Stomach (tissue), 9 donors: ENCODE results near the gene CMTM1. TPM values are rescaled to one million over a fixed set of nuclear protein-coding genes. Genes with fewer than 3 reads are reported as not detected.
"Not testable (repeated sequence)": the region's sequence is repeated elsewhere in the genome, so short reads cannot be mapped to it uniquely, and the experiment has no call there.

Source experiments
- DNase-seq, 2 donors: peaks; one replicate each; pipeline versions ENCODE4 v3.0.0 to v3.0.0-alpha.2; 2013 to 2019
- H3K27ac ChIP-seq, 5 donors: fragments of 200-600 bp in 4 of 5; sonication (generic) in 4 of 5; one replicate each; pipeline ENCODE4 v1.5.1; 2013 to 2019; ENCODE audit warnings: mild to moderate bottlenecking in 1 of 5, moderate library complexity in 1 of 5
- H3K27me3 ChIP-seq, 3 donors: fragments of 200-600 bp; sonication (generic); one replicate each; pipeline ENCODE4 v1.5.1; 2017 to 2019; ENCODE audit warnings: mixed run types in 1 of 3
- H3K36me3 ChIP-seq, 4 donors: fragments of 200-600 bp; sonication (generic); 1 replicate in 3 of 4; 2 replicates in 1 of 4; pipeline ENCODE4 v1.5.1; 2016 to 2019
- H3K4me1 ChIP-seq, 4 donors: fragments of 200-600 bp; sonication (generic); one replicate each; pipeline ENCODE4 v1.5.1; 2016 to 2019
- H3K4me3 ChIP-seq, 4 donors: fragments of 200-600 bp; sonication (generic) in 3 of 4; one replicate each; pipeline ENCODE4 v1.5.1; 2016 to 2019; ENCODE audit warnings: mild to moderate bottlenecking in 1 of 4
- H3K9me3 ChIP-seq, 4 donors: fragments of 200-600 bp; sonication (generic); one replicate each; pipeline ENCODE4 v1.5.1; 2016 to 2019
- CTCF ChIP-seq, 7 experiments: fragments of 450-650 bp in 4 of 7; fragments of 200-600 bp in 3 of 7; sonication (generic) in 3 of 7; IDR thresholded peaks; one replicate each; pipeline ENCODE4 v1.5.1; 2016 to 2019; ENCODE audit warnings: antibody characterized with exemption in 7 of 7, control low read depth in 2 of 7, mild to moderate bottlenecking in 1 of 7
- EP300 ChIP-seq: sonication (generic); formaldehyde crosslinking; IDR thresholded peaks from one replicate; pipeline ENCODE4 v1.6.1; 2017; ENCODE audit warnings: antibody characterized with exemption
- POLR2A ChIP-seq, 4 donors: fragments of 450-650 bp; IDR thresholded peaks; one replicate each; pipeline ENCODE4 v1.6.1; 2016; ENCODE audit warnings: antibody characterized with exemption in 4 of 4, control low read depth in 2 of 4, mild to moderate bottlenecking in 1 of 4, moderate library complexity in 1 of 4
- POLR2AphosphoS5 ChIP-seq, 3 donors: sonication (generic); formaldehyde crosslinking; IDR thresholded peaks; one replicate each; pipeline ENCODE4 v1.6.1; 2016; ENCODE audit warnings: antibody characterized with exemption in 3 of 3
- WGBS, 5 donors: extraction: QIAGEN DNeasy Blood & Tissue Kit in 3 of 5; methylation state at CpG; one replicate each; pipeline versions ENCODE4 v1.1.5 to v1.1.7; 2013 to 2018; 5-methylcytosine and 5-hydroxymethylcytosine counted together
- intact Hi-C: fragments of 100-400 bp; cut with DNase I; formaldehyde crosslinking; loops from one replicate; pipeline ENCODE4 v1.15.1; 2023; ENCODE audit warnings: low total_unique reads
- polyA plus RNA-seq, 3 donors: library from polyadenylated mRNA; stranded (reverse); fragments of 200-250 nt; gene quantifications; one replicate each; pipeline ENCODE4 v1.2.3, GENCODE V29; 2013
- total RNA-seq, 5 donors: library from RNA; depleted of rRNA; stranded (reverse); fragments of >200 nt; gene quantifications; one replicate each; pipeline versions ENCODE4 v1.1.0 to v1.2.3, GENCODE V29; 2014 to 2016
- donor health status: healthy with polysubstance abuse.
- donor health status: Bipolar disorder and iron deficiency.
- donor health status: healthy.

Gene CMTM1
- total and polyA plus RNA-seq, 8 donors: 0.28 TPM; not detected in 7

GRCh38 chr16:66591018-66591417, 24.8 kb downstream of the CMTM1 start:
- peaks cover 0 to 8% (median 4%) of the 10 kb centered on the region in 4 donors for H3K36me3 ChIP-seq
- H3K4me3 ChIP-seq: no peak overlapping the region
- peaks cover 0 to 7% (median 0%) of the 10 kb centered on the region in 4 donors for H3K4me1 ChIP-seq
- TF ChIP-seq CTCF (IDR thresholded peaks at IDR 0.05): no peak
- no peak for TF ChIP-seq EP300
- no peak for TF ChIP-seq POLR2A (IDR thresholded peaks at IDR 0.05)
- no peak for TF ChIP-seq POLR2AphosphoS5 (IDR thresholded peaks at IDR 0.05)
- H3K27me3 ChIP-seq: no peaks in the 10 kb centered on the region
- peaks cover 0 to 4% (median 0%) of the 10 kb centered on the region in 4 donors for H3K9me3 ChIP-seq
- intact Hi-C loops: no loop called here
- WGBS, 5 donors: 84 to 96% (median 94%) methylated on average over 4 of the region's 4 CpGs
- no peak for DNase-seq
- H3K27ac ChIP-seq: no peak overlapping the region

DNA sequence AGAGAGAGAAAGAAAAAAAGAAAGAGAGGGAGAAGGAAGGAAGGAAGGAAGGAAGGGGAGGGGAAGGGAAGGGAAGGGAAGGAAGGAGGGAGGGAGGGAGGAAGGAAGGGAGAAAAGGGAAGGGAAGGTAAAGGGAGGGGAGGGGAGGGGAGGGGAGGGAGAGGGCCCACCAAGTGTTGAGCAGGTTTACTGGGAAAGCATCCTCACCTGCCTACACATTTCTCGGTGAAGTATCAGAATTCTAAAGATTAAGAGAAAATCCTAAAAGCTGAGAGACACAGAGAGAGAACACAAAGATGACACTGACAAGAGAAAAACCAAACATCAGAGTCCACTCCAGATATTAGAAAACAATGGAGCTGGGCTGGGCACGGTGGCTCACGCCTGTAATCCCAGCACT, 26.0 kb downstream of the CMTM1 start:
- no peaks in the 10 kb centered on the region for H3K27me3 ChIP-seq
- H3K9me3 ChIP-seq: peaks cover 0 to 4% (median 0%) of the 10 kb centered on the region in 4 donors
- no peak overlapping the region for H3K4me3 ChIP-seq
- H3K36me3 ChIP-seq: no peaks in the 10 kb centered on the region
- DNase-seq: no peak
- intact Hi-C loops: no loop called here
- peaks cover 0 to 5% (median 0%) of the 10 kb centered on the region in 4 donors for H3K4me1 ChIP-seq
- no peak overlapping the region for H3K27ac ChIP-seq
- TF ChIP-seq EP300 (no peak), CTCF (IDR thresholded peaks at IDR 0.05) (no peak), POLR2A (IDR thresholded peaks at IDR 0.05) (no peak), POLR2AphosphoS5 (IDR thresholded peaks at IDR 0.05) (no peak)
- 78 to 92% (median 90%) methylated on average over 3 of the region's 3 CpGs for WGBS, 5 donors

- no peak overlapping the region for H3K4me3 ChIP-seq
- no peaks in the 10 kb centered on the region for H3K36me3 ChIP-seq
- no peak for DNase-seq
- no peaks in the 10 kb centered on the region for H3K27me3 ChIP-seq
- TF ChIP-seq POLR2A (IDR thresholded peaks at IDR 0.05): no peak
- no peak for TF ChIP-seq POLR2AphosphoS5 (IDR thresholded peaks at IDR 0.05)
- TF ChIP-seq EP300: no peak
- no peak for TF ChIP-seq CTCF (IDR thresholded peaks at IDR 0.05)
- peaks cover 0 to 4% (median 0%) of the 10 kb centered on the region in 4 donors for H3K9me3 ChIP-seq
- peaks cover 0 to 5% (median 0%) of the 10 kb centered on the region in 4 donors for H3K4me1 ChIP-seq
- 94 to 100% (median 98%) methylated on average over 3 of the region's 3 CpGs for WGBS, 5 donors
- intact Hi-C loops: no loop called here
- no peak overlapping the region for H3K27ac ChIP-seq
These were observed 26.6 kb downstream of the CMTM1 start for GRCh38 chr16:66592814-66593213.

GRCh38 chr16:66594739-66595138, 28.5 kb downstream of the CMTM1 start:
- TF ChIP-seq EP300 (no peak), POLR2AphosphoS5 (IDR thresholded peaks at IDR 0.05) (no peak), POLR2A (IDR thresholded peaks at IDR 0.05) (no peak), CTCF (IDR thresholded peaks at IDR 0.05) (no peak)
- DNase-seq: no peak
- peaks cover 0 to 4% (median 0%) of the 10 kb centered on the region in 4 donors for H3K4me1 ChIP-seq
- H3K36me3 ChIP-seq: no peaks in the 10 kb centered on the region
- peaks cover 0 to 4% (median 0%) of the 10 kb centered on the region in 4 donors for H3K9me3 ChIP-seq
- WGBS, 5 donors: 64 to 83% (median 74%) methylated on average over 7 of the region's 7 CpGs
- intact Hi-C loops: no loop called here
- H3K4me3 ChIP-seq: no peak overlapping the region
- H3K27ac ChIP-seq: no peak overlapping the region
- no peaks in the 10 kb centered on the region for H3K27me3 ChIP-seq

DNA sequence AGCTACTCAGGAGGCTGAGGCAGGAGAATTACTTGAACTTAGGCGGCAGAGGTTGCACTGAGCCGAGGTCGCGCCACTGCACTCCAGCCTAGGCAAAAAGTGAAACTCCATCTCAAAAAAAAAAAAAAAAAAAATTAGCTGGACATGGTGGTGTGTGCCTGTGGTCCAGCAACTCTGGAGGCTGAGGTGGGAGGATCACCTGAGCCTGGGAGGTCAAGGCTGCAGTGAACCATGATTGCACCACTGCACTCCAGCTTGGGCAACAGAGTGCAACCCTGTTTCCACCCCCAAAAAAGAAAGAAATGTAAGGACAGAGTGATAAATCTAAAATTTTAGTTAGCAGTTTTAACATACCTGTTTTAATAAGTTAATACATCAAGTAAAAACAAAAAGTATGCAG, 30.3 kb downstream of the CMTM1 start:
- intact Hi-C loops, H3K36me3 ChIP-seq: not testable (repeated sequence)

More for the DNA sequence above, 30.3 kb downstream of the CMTM1 start:
- H3K9me3 ChIP-seq, H3K27me3 ChIP-seq, H3K4me1 ChIP-seq, H3K27ac ChIP-seq, DNase-seq, H3K4me3 ChIP-seq: not testable (repeated sequence)
- WGBS, 5 donors: 90 to 100% (median 95%) methylated on average over 4 of the region's 4 CpGs
